ACC112 (cell line): Measurements from ENCODE around the gene PNPLA7.

Source experiments
- H2AFZ ChIP-seq: fragments of 200-600 bp; sonication (generic); one replicate; pipeline ENCODE4 v1.6.0; 2017; ENCODE audit warnings: antibody characterized with exemption, low read length; ENCODE audit not compliant: unreplicated experiment
- H3K27ac ChIP-seq: fragments of 200-600 bp; sonication (generic); 2 replicates; pipeline ENCODE4 v1.5.1; 2014; ENCODE audit warnings: low read depth, mild to moderate bottlenecking, antibody characterized with exemption, low read length, moderate library complexity
- H3K27me3 ChIP-seq: fragments of 200-600 bp; sonication (generic); 2 replicates; pipeline ENCODE4 v1.6.1; 2014; ENCODE audit warnings: mild to moderate bottlenecking, antibody characterized with exemption, low read length, moderate library complexity, mixed read lengths; ENCODE audit not compliant: insufficient read depth
- H3K36me3 ChIP-seq: fragments of 200-600 bp; sonication (generic); 2 replicates; pipeline ENCODE4 v1.6.1; 2016; ENCODE audit warnings: mild to moderate bottlenecking, antibody characterized with exemption, low read length, moderate library complexity, mixed read lengths; ENCODE audit not compliant: insufficient read depth
- H3K4me1 ChIP-seq: fragments of 200-600 bp; sonication (generic); one replicate; pipeline ENCODE4 v1.6.1; 2016; ENCODE audit warnings: low read length, mixed read lengths; ENCODE audit not compliant: insufficient read depth, unreplicated experiment, control insufficient read depth
- H3K4me3 ChIP-seq: fragments of 200-600 bp; sonication (generic); 2 replicates; pipeline ENCODE4 v1.5.1; 2014; ENCODE audit warnings: mild to moderate bottlenecking, low read depth, low read length
- H3K79me2 ChIP-seq: fragments of 200-600 bp; sonication (generic); one replicate; pipeline ENCODE4 v1.6.0; 2016; ENCODE audit warnings: low read length; ENCODE audit not compliant: control insufficient read depth, unreplicated experiment, insufficient read depth

Gene PNPLA7

GRCh38 chr9:137586854-137587253 is 36.7 kb upstream of the PNPLA7 start:
- peaks cover 17% of the 10 kb centered on the region; the same call in 1 of the 2 replicates for H3K36me3 ChIP-seq
- H3K27ac ChIP-seq, result no peak overlapping the region
- H3K4me3 ChIP-seq, result no peak overlapping the region
- H3K27me3 ChIP-seq, result no peaks in the 10 kb centered on the region
- H2AFZ ChIP-seq, result no peak overlapping the region
- peaks cover 10% of the 10 kb centered on the region for H3K4me1 ChIP-seq
- peaks cover 39% of the 10 kb centered on the region for H3K79me2 ChIP-seq

GRCh38 chr9:137583957-137584356 is 33.8 kb upstream of the PNPLA7 start:
- H3K36me3 ChIP-seq, result peaks cover 22% of the 10 kb centered on the region; the same call in 1 of the 2 replicates
- H3K27me3 ChIP-seq, result no peaks in the 10 kb centered on the region
- no peak overlapping the region for H3K4me3 ChIP-seq
- no peak overlapping the region for H3K27ac ChIP-seq
- peaks cover 29% of the 10 kb centered on the region for H3K79me2 ChIP-seq
- no peak overlapping the region for H2AFZ ChIP-seq
- H3K4me1 ChIP-seq, result peaks cover 9% of the 10 kb centered on the region

GRCh38 chr9:137583347-137583746 is 33.1 kb upstream of the PNPLA7 start:
- peaks cover 23% of the 10 kb centered on the region for H3K79me2 ChIP-seq
- no peak overlapping the region for H3K4me3 ChIP-seq
- H3K4me1 ChIP-seq, result peaks cover 3% of the 10 kb centered on the region
- peaks cover 22% of the 10 kb centered on the region; the same call in 1 of the 2 replicates for H3K36me3 ChIP-seq
- H2AFZ ChIP-seq, result no peak overlapping the region
- no peaks in the 10 kb centered on the region for H3K27me3 ChIP-seq
- H3K27ac ChIP-seq, result no peak overlapping the region

- no peak overlapping the region for H3K27ac ChIP-seq
- no peaks in the 10 kb centered on the region for H3K27me3 ChIP-seq
- H2AFZ ChIP-seq, result no peak overlapping the region
- peaks cover 20% of the 10 kb centered on the region for H3K79me2 ChIP-seq
- H3K4me3 ChIP-seq, result no peak overlapping the region
- H3K36me3 ChIP-seq, result peaks cover 19% of the 10 kb centered on the region; the same call in 1 of the 2 replicates
- peaks cover 8% of the 10 kb centered on the region for H3K4me1 ChIP-seq
These were observed 32.2 kb upstream of the PNPLA7 start for GRCh38 chr9:137582286-137582860.

- no peak overlapping the region for H3K27ac ChIP-seq
- no peaks in the 10 kb centered on the region for H3K27me3 ChIP-seq
- H3K79me2 ChIP-seq, result peaks cover 20% of the 10 kb centered on the region
- H3K4me3 ChIP-seq, result no peak overlapping the region
- H2AFZ ChIP-seq, result no peak overlapping the region
- peaks cover 12% of the 10 kb centered on the region; the same call in 1 of the 2 replicates for H3K36me3 ChIP-seq
- peaks cover 15% of the 10 kb centered on the region for H3K4me1 ChIP-seq
These were observed 31.4 kb upstream of the PNPLA7 start for GRCh38 chr9:137581361-137582285.

GRCh38 chr9:137580954-137581322 is 30.7 kb upstream of the PNPLA7 start:
- no peak overlapping the region for H3K4me3 ChIP-seq
- peaks cover 25% of the 10 kb centered on the region for H3K79me2 ChIP-seq
- no peak overlapping the region for H2AFZ ChIP-seq
- H3K27ac ChIP-seq, result no peak overlapping the region
- peaks cover 11% of the 10 kb centered on the region; the same call in 1 of the 2 replicates for H3K36me3 ChIP-seq
- no peaks in the 10 kb centered on the region for H3K27me3 ChIP-seq
- H3K4me1 ChIP-seq, result peaks cover 20% of the 10 kb centered on the region

GRCh38 chr9:137580209-137580953 is 30.2 kb upstream of the PNPLA7 start:
- H3K27me3 ChIP-seq, result no peaks in the 10 kb centered on the region
- H2AFZ ChIP-seq, result no peak overlapping the region
- peaks cover 31% of the 10 kb centered on the region for H3K79me2 ChIP-seq
- H3K27ac ChIP-seq, result no peak overlapping the region
- no peak overlapping the region for H3K4me3 ChIP-seq
- H3K4me1 ChIP-seq, result peaks cover 24% of the 10 kb centered on the region
- peaks cover 13% of the 10 kb centered on the region; the same call in 1 of the 2 replicates for H3K36me3 ChIP-seq

- peaks cover 35% of the 10 kb centered on the region for H3K79me2 ChIP-seq
- peaks cover 19% of the 10 kb centered on the region; the same call in 1 of the 2 replicates for H3K36me3 ChIP-seq
- H2AFZ ChIP-seq, result peak overlapping the region; percentile 98
- peak overlapping the region; percentile 45 for H3K27ac ChIP-seq
- H3K27me3 ChIP-seq, result no peaks in the 10 kb centered on the region
- H3K4me3 ChIP-seq, result peak overlapping the region; percentile 98
- peaks cover 24% of the 10 kb centered on the region for H3K4me1 ChIP-seq
These were observed 29.0 kb upstream of the PNPLA7 start for GRCh38 chr9:137579259-137579604.

- Histone ChIP-seq H3K4me1 (peaks cover 24% of the 10 kb centered on the region), H3K27ac (peak within 1 kb of the TSS; percentile 46), H3K36me3 (peaks cover 22% of the 10 kb centered on the region; the same call in 1 of the 2 replicates), H3K79me2 (peaks cover 35% of the 10 kb centered on the region), H3K4me3 (peak within 1 kb of the TSS; percentile 98), H3K27me3 (no peaks in the 10 kb centered on the region), H2AFZ (peak within 1 kb of the TSS; percentile 98)
These were observed 28.5 kb upstream of the PNPLA7 start, which contains the start of gene DPH7 for GRCh38 chr9:137578518-137579258. Gene DPH7, minus strand, starts transcription at chr9:137578925. Its CDS starts 148 bp downstream, at chr9:137578777.
